ENCODE measurements around the gene LYPD6.

DNA sequence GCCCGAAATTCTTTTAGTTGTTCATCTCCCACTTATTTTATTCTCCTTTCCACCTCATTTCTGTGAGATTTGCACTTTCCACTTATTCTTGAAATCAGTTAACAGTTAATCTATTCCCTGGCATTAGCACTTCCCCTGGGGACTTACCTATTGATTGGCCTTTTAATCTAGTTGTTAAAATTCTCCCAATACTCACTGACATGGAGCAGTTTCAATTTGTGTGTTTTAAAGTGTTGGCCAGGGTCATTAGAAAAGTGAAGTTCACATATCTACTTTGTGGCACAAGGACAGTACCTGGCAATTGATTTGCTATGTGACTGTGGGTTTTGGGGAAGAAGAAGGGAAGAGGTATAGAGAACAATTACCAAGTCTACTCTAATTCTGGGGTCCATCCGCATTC is 83.1 kb downstream of the LYPD6 start:
- TF ChIP-seq, protein P1, sequence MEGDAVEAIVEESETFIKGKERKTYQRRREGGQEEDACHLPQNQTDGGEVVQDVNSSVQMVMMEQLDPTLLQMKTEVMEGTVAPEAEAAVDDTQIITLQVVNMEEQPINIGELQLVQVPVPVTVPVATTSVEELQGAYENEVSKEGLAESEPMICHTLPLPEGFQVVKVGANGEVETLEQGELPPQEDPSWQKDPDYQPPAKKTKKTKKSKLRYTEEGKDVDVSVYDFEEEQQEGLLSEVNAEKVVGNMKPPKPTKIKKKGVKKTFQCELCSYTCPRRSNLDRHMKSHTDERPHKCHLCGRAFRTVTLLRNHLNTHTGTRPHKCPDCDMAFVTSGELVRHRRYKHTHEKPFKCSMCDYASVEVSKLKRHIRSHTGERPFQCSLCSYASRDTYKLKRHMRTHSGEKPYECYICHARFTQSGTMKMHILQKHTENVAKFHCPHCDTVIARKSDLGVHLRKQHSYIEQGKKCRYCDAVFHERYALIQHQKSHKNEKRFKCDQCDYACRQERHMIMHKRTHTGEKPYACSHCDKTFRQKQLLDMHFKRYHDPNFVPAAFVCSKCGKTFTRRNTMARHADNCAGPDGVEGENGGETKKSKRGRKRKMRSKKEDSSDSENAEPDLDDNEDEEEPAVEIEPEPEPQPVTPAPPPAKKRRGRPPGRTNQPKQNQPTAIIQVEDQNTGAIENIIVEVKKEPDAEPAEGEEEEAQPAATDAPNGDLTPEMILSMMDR (conservative IDR thresholded peaks at IDR 0.05; ENCODE audit: low read depth in 2 of 2): no peak
- TF ChIP-seq CREB1 (CRISPR knock-in tag; IDR thresholded peaks at IDR 0.05; ENCODE audit: low read depth): no peak

All from GM23338 (cell line).